ENCODE results near the gene ZNF638.
"Not testable (repeated sequence)": the region's sequence is repeated elsewhere in the genome, so short reads cannot be mapped to it uniquely, and the experiment has no call there.

Gene ZNF638

GRCh38 chr2:71389384-71390072 lies 57.9 kb downstream of the ZNF638 start:
- no peak for DNase-seq (ENCODE audit: low read depth in 2 of 2, low spot score in 1 of 2)

- no peak for DNase-seq (ENCODE audit: low read depth in 2 of 2, low spot score in 1 of 2)
Observed at GRCh38 chr2:71393216-71393615, 61.6 kb downstream of the ZNF638 start.

GRCh38 chr2:71395471-71395870 lies 63.9 kb downstream of the ZNF638 start:
- DNase-seq (ENCODE audit: low read depth in 2 of 2, low spot score in 1 of 2), result no peak

- DNase-seq (ENCODE audit: low read depth in 2 of 2, low spot score in 1 of 2), result no peak
Observed at GRCh38 chr2:71402427-71402826, 70.8 kb downstream of the ZNF638 start.

GRCh38 chr2:71409611-71410010 lies 78.0 kb downstream of the ZNF638 start:
- DNase-seq (ENCODE audit: low read depth in 2 of 2, low spot score in 1 of 2), result no peak

- no peak for DNase-seq (ENCODE audit: low read depth in 2 of 2, low spot score in 1 of 2)
Observed at GRCh38 chr2:71410696-71411095, 79.1 kb downstream of the ZNF638 start.

- DNase-seq (ENCODE audit: low read depth in 2 of 2, low spot score in 1 of 2), result not testable (repeated sequence)
Observed at GRCh38 chr2:71416866-71417265, 85.3 kb downstream of the ZNF638 start.

- no peak for DNase-seq (ENCODE audit: low read depth in 2 of 2, low spot score in 1 of 2)
Observed at GRCh38 chr2:71417300-71418202, 86.0 kb downstream of the ZNF638 start.

GRCh38 chr2:71419145-71419544 lies 87.6 kb downstream of the ZNF638 start:
- no peak for DNase-seq (ENCODE audit: low read depth in 2 of 2, low spot score in 1 of 2)

GRCh38 chr2:71419976-71420375 lies 88.4 kb downstream of the ZNF638 start:
- no peak for DNase-seq (ENCODE audit: low read depth in 2 of 2, low spot score in 1 of 2)

- no peak for DNase-seq (ENCODE audit: low read depth in 2 of 2, low spot score in 1 of 2)
Observed at GRCh38 chr2:71422786-71423185, 91.2 kb downstream of the ZNF638 start.

GRCh38 chr2:71423817-71424420 lies 92.3 kb downstream of the ZNF638 start:
- DNase-seq (ENCODE audit: low read depth in 2 of 2, low spot score in 1 of 2), result no peak

- DNase-seq (ENCODE audit: low read depth in 2 of 2, low spot score in 1 of 2), result no peak
Observed at GRCh38 chr2:71426721-71427120, 95.1 kb downstream of the ZNF638 start.

GRCh38 chr2:71428472-71429383 lies 97.1 kb downstream of the ZNF638 start:
- DNase-seq (ENCODE audit: low read depth in 2 of 2, low spot score in 1 of 2), result no peak

- DNase-seq (ENCODE audit: low read depth in 2 of 2, low spot score in 1 of 2), result not testable (repeated sequence)
Observed at GRCh38 chr2:71445142-71445541, 113.6 kb downstream of the ZNF638 start.

GRCh38 chr2:71446505-71446904 lies 114.9 kb downstream of the ZNF638 start:
- no peak for DNase-seq (ENCODE audit: low read depth in 2 of 2, low spot score in 1 of 2)

GRCh38 chr2:71449343-71449742 lies 117.8 kb downstream of the ZNF638 start:
- no peak for DNase-seq (ENCODE audit: low read depth in 2 of 2, low spot score in 1 of 2)

- DNase-seq (ENCODE audit: low read depth in 2 of 2, low spot score in 1 of 2), result no peak
Observed at GRCh38 chr2:71451705-71452104, 120.1 kb downstream of the ZNF638 start.

- no peak for DNase-seq (ENCODE audit: low read depth in 2 of 2, low spot score in 1 of 2)
Observed at GRCh38 chr2:71452565-71452964, 121.0 kb downstream of the ZNF638 start.

GRCh38 chr2:71453404-71454220 lies 122.0 kb downstream of the ZNF638 start, which contains the start of gene DYSF:
DYSF (plus strand) TSS chr2:71453561.
- no peak for DNase-seq (ENCODE audit: low read depth in 2 of 2, low spot score in 1 of 2)

Measured in stimulated activated CD8-positive, alpha-beta memory T cell treated with anti-CD3 and anti-CD28 coated beads, Interleukin-4, amount 100 ng/mL, for 1 hour (primary cell).